ENCODE data around the gene OGDH. TPM values are rescaled to one million over a fixed set of nuclear protein-coding genes. Genes with fewer than 3 reads are reported as not detected.

OGDH gene
- total RNA-seq, 3 donors from 2014 or later: 141 to 186 (median 159) TPM

DNA sequence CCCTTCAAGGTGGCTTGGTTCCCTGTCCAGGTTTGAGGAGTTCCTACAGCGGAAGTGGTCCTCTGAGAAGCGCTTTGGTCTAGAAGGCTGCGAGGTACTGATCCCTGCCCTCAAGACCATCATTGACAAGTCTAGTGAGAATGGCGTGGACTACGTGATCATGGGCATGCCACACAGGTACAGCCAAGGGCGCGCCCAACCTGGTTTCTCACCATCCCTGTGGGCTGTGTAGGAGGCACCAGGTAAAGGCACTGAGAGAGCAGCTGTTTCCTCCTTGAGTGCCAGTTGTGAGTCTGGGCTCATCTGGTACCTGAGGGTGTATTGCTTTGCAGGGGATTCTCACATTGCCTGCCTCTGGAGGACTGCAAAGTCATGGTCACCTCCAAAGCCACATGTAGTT is 68.0 kb downstream of the OGDH start:
- Histone ChIP-seq H3K4me1 (ENCODE audit: low read depth) (no peaks in the 10 kb centered on the region), H3K4me3 (no peak overlapping the region), H3K9me3 (no peaks in the 10 kb centered on the region), H3K36me3 (ENCODE audit: low read depth) (no peaks in the 10 kb centered on the region)
- TF ChIP-seq, protein P1, sequence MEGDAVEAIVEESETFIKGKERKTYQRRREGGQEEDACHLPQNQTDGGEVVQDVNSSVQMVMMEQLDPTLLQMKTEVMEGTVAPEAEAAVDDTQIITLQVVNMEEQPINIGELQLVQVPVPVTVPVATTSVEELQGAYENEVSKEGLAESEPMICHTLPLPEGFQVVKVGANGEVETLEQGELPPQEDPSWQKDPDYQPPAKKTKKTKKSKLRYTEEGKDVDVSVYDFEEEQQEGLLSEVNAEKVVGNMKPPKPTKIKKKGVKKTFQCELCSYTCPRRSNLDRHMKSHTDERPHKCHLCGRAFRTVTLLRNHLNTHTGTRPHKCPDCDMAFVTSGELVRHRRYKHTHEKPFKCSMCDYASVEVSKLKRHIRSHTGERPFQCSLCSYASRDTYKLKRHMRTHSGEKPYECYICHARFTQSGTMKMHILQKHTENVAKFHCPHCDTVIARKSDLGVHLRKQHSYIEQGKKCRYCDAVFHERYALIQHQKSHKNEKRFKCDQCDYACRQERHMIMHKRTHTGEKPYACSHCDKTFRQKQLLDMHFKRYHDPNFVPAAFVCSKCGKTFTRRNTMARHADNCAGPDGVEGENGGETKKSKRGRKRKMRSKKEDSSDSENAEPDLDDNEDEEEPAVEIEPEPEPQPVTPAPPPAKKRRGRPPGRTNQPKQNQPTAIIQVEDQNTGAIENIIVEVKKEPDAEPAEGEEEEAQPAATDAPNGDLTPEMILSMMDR (IDR thresholded peaks at IDR 0.05): no peak
- no peak for ATAC-seq
- no peak for DNase-seq
- intact Hi-C loops (cut with DNase I, micrococcal nuclease): no loop called here

DNA sequence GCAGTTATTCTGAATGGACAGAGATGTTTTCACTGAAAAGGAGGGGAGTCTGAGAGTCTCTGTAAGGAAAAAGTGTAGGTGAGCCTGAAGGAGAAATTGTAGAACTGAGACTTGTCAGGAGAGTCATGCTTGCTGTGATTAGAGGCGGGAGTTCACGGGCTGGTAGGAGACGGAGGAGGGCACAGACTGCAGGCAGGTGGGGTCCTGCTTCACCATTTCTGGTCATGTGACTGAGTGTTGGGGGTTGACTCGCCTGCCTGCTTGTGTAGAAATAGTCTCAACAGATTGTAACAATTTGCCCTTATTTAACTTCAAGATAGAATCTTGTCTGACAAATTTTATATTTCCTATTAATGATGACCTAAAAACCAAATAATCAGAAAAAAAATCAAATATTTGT is 70.3 kb downstream of the OGDH start:
- TF ChIP-seq, protein P1 (IDR thresholded peaks at IDR 0.05): no peak
- DNase-seq (no peak), ATAC-seq (no peak)
- Histone ChIP-seq H3K4me3 (no peak overlapping the region), H3K36me3 (ENCODE audit: low read depth) (no peaks in the 10 kb centered on the region), H3K4me1 (ENCODE audit: low read depth) (no peaks in the 10 kb centered on the region), H3K9me3 (no peaks in the 10 kb centered on the region)
- intact Hi-C loops (cut with DNase I, micrococcal nuclease): no loop called here

DNA sequence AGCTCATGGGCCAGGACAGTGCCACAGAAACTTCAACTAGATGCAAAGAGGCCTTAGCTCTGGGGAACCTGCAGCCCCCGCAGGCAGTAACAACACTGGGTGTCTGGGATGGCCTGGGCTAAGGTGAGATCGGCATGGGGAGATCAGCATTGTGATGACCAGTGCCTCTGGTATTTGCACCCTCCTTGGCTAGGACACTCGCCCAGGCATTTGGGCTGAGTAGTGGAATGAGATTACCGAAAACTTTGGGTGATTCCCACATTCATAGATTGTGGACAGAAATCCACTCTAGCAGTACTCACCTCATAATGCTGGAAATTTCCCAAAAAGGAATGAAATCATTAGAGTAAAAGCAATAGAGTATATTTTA is 71.7 kb downstream of the OGDH start:
- intact Hi-C loops (cut with DNase I, micrococcal nuclease): no loop called here
- TF ChIP-seq, protein P1 (IDR thresholded peaks at IDR 0.05): no peak
- H3K9me3 ChIP-seq: no peaks in the 10 kb centered on the region
- H3K4me1 ChIP-seq (ENCODE audit: low read depth): no peaks in the 10 kb centered on the region
- H3K36me3 ChIP-seq (ENCODE audit: low read depth): no peaks in the 10 kb centered on the region
- no peak for DNase-seq
- no peak for ATAC-seq
- H3K4me3 ChIP-seq: no peak overlapping the region

DNA sequence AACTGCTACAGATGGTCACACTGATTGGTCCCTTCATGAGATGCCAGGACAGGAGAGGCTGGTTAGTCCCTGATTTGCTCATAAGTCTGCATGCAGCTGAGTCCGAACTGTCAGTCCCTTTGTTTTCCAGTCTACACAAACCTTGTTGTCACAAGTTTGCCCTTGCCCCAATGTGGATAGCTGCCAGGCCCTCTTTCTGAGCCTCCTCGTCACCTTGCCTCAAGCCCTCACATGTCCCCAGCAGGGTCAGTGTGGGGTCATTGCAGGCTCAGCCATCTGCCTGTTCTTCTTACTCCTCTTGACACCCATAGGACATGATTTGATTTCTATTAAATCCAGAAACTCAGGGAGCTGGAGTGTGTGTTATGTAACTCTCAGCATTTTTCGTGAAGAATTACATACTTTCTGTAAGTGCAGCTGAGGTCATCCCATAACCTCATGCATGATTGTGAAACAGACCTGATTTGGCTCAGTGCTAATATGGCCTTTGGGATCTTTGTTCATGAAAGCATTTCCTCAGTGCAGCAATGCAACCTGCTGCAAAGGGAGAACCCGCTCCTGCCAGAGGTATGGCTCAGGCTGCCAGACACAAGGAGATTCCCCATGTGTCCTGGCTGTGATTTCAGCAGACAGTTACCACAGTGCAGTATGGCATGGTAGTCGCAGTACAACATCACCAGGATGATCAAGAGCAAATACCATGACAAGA is 72.2 kb downstream of the OGDH start:
- H3K36me3 ChIP-seq (ENCODE audit: low read depth): no peaks in the 10 kb centered on the region
- intact Hi-C loops (cut with DNase I, micrococcal nuclease): no loop called here
- ATAC-seq (peak; percentile 25), DNase-seq (no peak)
- H3K4me1 ChIP-seq (ENCODE audit: low read depth): no peaks in the 10 kb centered on the region
- no peaks in the 10 kb centered on the region for H3K9me3 ChIP-seq
- no peak overlapping the region for H3K4me3 ChIP-seq
- TF ChIP-seq, protein P1 (IDR thresholded peaks at IDR 0.05): no peak

DNA sequence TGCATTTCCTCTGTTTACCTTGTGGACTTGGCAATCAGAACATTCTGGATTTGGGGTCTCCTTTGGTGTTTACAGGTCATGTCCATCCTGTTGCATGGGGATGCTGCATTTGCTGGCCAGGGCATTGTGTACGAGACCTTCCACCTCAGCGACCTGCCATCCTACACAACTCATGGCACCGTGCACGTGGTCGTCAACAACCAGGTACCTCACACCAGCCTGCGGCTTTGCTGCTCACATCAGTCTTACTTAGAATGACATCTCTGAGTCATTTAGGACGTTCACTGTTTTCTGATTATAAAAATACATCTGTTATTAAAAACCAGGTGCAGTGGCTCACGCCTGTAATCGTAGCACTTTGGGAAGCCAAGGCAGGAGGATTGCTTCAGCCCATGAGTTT is 75.2 kb downstream of the OGDH start:
- DNase-seq: no peak

More for the DNA sequence above, 75.2 kb downstream of the OGDH start:
- intact Hi-C loops (cut with DNase I, micrococcal nuclease): no loop called here
- Histone ChIP-seq H3K9me3 (no peaks in the 10 kb centered on the region), H3K4me3 (no peak overlapping the region), H3K4me1 (ENCODE audit: low read depth) (no peaks in the 10 kb centered on the region), H3K36me3 (ENCODE audit: low read depth) (no peaks in the 10 kb centered on the region)
- TF ChIP-seq, protein P1 (IDR thresholded peaks at IDR 0.05): no peak
- ATAC-seq: no peak
